GM19455 (cell line): Measurements from ENCODE around the gene OR52I2.

Source experiments
- ATAC-seq: cut with Tn5 transposase; IDR thresholded peaks from one replicate; pipeline ENCODE4 v1.9.1; 2021; ENCODE audit not compliant: unreplicated experiment

Gene OR52I2

DNA sequence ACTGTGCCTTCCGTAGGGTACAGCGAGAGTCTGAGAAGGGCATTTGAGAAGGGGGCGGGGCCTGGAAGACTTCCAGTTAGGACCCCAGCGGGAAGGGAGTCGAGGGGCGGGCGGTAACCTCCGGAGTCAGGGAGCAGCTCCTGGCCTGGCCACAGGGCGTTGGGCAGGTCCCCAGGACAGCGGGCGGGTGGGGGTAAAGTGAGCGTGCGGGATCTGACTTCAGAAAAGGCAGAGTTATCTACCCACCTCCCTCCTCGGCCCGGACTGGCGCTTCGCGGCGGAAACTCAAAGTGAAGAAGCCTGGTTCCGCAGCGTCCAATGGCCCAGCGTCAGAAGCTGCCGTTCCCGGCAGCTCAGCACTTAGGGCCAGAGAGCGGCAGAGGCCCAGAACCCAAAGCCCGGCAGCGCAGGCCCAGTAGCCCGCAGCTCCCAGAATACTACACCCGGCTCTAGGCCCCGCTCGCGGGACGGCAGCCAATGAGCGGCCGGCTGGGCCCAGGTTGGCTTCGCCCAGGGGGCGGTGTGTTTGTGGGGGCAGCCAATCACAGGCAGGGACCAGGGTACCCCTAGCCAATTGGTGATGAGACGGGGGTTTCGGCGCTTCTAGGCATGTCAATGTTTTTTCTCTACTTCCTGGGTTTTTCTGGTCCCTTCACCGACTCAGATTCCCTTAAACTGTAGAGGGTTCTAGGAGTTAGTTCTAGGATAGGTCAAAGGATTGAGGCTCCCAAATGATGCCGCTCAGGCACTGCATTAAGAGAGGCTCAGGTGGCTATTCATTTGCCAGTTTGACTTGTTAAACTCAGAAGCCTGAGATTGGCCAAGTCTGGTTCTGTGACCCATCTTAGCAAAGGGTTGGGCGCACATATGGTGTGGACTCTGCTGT, 26.5 kb downstream of the OR52I2 start, which contains the start of gene TRIM68:
TRIM68 (minus strand) TSS at position 451 of the 886 bp plus-strand sequence. CDS start 2,727 bp downstream, outside the sequence.
- peak; percentile 100 for ATAC-seq

DNA sequence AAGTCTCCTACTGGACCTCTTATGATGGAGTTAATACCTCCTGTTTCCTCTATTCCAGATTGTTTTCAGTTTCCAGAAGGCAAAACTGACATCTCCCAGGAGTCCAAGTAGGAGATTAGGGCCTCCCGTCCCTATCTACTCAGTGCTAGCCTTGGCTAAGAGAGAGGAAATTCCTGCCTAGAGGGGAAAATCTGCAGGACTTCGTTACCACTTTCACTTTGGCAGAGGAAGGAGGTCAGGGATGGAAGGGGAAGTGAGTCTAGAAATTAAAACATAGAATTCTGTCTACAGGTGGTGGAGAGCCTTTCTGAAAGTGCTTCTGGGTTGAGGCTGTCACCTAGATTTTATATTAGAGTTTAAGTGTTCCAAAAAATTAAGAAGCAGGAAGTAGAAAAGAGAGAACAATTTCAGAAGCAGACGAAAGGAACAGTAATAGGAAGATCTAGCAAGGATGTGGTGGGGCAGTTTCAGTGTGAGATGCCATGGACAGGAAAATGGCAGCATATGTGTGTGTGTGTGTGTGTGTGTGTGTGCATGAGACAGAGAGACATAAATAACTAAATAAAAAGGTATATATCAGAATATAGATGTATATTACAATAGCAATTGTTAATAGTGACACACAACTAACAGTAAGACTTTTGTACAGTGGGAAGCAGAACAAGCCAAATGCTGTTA, 28.9 kb downstream of the OR52I2 start:
- ATAC-seq: no peak

DNA sequence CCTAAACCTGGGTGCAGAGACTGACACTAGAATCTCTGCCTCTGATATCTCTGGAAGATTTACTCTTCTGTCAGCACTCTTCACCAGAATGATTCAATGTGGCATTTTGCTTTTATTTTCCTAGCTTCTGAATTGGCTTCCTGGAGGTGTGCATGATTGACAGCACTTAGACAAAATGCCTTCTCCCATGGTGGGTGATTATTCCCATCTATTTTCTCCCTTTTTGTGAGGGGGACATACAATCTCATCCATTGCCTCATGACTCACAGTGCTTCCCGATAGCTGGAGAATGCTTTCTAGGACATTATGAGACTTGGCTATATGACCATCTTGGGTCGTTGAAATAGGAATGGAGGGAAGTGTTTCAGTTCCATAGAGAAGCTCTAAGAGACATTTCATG, 30.4 kb downstream of the OR52I2 start:
- no peak for ATAC-seq

DNA sequence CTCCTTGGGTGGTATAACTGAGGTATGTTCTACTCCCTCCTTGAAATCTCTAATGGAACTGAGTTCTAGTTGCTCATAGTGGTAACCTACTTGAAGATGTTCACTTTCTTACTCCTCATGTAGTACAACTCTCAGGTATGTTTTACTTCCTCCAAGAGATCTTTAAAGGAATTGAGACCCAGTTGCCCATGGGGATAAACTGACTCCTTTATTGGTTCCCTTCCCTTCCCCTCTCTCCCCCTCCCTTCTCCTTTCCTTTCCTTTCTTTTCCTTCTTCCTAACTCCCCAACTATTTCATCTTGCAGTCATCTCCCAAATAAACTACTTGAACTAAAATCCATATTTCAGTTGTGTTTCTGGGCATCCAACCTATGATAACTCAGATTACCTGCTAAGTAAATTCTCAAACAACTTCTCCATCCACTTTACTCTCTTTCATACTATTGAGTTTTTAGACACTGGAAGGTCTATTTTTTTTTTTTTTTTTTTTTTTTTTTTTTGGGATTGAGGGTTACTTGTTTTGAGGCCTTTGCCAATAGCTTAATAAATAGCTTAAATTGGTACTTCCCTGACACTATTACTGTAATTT, 34.4 kb downstream of the OR52I2 start:
- ATAC-seq: no peak

DNA sequence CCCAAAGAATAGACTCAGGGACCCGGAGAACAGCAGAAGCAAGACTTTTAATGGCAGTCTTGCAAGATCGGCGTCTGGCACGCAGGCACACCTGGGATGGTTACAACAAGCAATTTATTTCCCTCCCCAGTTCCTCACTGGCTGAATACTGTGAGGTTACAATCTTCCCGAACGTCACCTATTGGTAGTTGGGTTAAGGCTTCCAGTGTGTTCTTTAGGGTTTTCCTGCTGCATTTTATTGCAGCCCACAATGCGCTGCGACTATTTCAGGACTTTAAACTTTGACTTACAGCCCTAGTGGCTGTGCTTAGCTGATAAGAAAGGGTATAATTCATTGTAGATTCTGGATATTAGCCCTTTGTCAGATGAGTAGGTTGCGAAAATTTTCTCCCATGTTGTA, 38.0 kb downstream of the OR52I2 start:
- ATAC-seq: no peak

DNA sequence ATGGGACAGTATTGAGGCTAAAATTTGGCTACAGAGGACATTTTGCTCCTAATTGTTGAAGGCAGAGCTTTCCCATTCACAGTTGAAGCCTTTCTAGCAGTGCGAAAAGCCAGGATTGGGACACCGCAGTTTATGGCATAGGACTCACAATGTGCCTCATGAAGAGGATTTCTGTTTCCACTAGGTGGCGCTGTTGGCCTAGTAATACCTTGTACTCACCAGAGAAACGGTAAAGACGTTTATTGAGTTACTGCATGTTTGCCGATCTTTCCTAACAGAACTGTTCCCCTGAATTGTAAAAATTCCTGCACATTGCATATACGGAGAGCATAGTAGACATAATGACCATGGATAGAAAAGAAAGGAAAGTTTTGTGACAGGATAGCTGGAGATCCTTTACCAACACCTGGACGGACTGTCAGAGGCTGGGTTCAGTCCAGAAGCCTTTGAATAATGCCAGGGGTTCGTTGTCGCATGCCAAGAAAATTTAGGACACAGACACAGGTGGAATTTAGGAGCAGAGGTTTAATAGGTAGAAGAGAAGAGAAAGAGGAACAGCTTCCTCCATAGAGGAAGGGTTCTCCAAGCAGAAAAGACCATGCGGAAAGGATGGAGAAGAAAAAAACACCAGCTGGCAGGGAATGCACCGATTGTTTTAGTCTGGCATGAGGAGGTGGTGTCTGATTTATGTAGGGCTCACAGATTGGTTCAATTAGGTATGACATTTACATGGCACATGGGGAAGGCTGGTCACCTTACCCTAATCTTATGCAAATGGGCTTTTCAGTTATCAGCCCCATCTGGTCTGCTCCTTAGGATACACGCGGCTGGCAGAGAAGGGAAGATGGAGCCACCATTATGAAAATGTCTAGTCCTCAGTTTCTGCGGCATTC, 44.9 kb downstream of the OR52I2 start:
- ATAC-seq: no peak

DNA sequence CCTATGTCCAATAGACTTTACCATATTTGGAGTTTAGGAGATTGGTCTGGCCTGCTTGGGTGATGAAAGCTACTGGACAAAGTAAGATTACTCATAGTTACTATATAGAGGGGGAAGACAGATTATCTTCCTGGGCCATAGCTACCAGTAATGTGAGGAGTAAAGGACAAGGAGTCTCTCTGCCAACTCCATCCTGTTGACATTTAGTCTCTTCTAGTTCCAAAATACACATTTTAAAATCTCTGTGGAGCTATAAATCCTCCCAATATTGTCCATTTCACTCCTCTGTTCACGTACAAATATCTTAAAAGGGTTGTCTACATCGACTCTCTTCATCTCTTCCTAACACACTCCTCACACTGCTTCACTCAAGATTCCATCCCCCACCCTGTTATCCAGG, 54.6 kb downstream of the OR52I2 start:
- no peak for ATAC-seq

DNA sequence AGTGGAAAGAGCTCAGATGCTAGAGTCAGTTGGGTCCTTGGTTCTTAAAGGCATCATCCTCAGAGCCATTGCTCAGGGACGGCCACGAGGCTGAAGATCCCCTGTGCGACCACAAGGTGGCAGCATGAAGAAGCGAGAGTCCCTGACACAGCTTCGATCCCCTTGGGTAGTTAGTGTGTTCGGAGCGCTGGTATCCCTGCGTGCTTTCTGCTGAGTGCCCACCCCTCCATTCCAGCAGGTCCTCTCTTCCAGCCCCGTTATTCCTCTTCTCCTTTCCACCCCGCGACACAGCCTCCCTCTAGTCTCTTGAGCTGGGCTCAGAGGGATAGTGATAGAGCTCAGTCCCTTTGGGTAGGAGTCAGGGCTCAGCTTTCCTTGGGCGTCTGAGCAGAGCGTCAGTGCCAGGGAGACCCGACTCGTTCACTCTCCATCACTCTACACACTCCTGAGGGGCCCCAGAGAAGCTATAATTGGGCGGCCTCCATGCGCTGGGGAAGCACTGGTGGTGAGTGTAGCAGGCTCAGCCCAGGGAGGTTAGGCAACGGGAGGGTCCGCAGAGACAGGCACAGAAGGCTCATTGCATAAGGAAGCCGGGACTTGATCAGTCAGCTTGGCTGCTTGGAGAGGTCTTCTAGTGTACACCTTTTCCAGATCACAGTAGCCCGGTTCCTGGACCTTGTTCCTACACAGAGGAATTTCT, 55.6 kb downstream of the OR52I2 start, which contains the start of gene OR51D1:
OR51D1 (plus strand) TSS at position 516 of the 700 bp plus-strand sequence. CDS start 2,314 bp downstream, outside the sequence.
- ATAC-seq: peak; percentile 96

DNA sequence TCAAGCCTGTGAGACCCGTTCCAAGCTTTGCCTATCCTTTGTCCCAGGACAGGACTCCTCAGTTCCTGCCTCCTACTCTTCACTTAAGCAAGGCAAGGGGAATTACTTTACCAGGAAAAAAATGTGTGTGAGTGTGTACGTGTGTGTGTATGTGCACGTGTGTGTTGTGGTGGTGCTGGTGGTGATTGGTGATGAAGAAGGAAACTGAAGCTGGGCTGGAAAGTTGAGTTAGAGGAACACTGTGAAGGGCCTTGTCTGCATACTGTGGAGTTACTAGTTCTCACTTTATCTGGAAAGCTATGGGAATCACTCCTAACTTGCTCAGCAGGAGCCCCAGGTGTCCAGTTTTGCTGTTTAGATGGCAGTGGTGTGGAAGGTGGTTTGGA, 56.1 kb downstream of the OR52I2 start:
- ATAC-seq: no peak

DNA sequence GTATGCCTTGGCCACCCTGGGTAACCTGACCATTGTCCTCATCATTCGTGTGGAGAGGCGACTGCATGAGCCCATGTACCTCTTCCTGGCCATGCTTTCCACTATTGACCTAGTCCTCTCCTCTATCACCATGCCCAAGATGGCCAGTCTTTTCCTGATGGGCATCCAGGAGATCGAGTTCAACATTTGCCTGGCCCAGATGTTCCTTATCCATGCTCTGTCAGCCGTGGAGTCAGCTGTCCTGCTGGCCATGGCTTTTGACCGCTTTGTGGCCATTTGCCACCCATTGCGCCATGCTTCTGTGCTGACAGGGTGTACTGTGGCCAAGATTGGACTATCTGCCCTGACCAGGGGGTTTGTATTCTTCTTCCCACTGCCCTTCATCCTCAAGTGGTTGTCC, 58.4 kb downstream of the OR52I2 start:
- ATAC-seq: no peak

DNA sequence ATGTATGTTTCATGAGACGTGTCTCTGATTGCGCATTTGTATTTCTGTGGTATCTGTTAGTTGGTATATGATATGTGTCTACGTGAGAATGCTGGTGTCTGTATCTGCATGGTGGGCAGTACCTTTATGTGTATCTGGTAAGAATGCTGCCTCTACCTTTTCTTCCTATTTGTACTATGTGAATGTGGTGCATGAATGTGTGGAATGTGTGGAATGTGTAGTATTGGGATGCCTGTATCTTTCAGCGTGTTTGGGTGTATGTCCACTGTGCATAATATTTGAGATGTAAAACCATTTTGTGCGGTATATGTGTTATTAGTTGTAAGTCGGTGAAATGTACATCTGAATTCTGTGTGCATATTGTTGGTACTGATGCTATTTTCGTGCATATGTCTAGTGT, 60.0 kb downstream of the OR52I2 start:
- no peak for ATAC-seq

DNA sequence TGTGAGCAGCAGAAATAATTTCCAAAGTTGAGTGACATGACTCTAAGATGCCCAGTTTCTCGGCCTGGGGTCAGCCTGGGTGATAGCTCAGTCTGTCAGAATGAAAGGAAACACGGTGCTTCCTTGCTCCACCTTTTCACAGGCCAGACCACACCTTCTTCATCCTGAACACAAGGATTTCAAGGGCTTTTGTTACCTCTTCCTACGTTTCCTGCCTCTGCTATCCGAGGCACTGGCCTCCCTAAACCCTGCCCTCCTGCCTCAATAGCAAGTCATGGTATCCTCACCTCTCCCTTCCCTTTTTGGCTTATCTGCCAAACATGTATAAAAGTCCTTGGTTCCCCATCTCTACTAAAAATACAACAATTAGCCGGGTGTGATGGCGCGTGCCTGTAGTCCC, 60.5 kb downstream of the OR52I2 start:
- ATAC-seq: no peak
